Measurements from ENCODE around the gene DYSF.

GRCh38 chr2:71563872-71564271 is 110.5 kb downstream of the DYSF start:
- TF ChIP-seq SP1 (IDR thresholded peaks at IDR 0.05), result no peak
- TF ChIP-seq SUZ12 (IDR thresholded peaks at IDR 0.05), result no peak
- TF ChIP-seq FOXM1 (IDR thresholded peaks at IDR 0.05; ENCODE audit: borderline replicate concordance), result no peak
- no peak for TF ChIP-seq FOXA1 (IDR thresholded peaks at IDR 0.05)
- no peak for TF ChIP-seq ZNF384 (IDR thresholded peaks at IDR 0.05)
